ENCODE data around the gene LGR6.
A peak's percentile ranks its signal among the peaks of the same experiment; 100 is the strongest.

The LGR6 gene

GRCh38 chr1:202200112-202200548, 6.5 kb downstream of the LGR6 start:
- no peak for DNase-seq

DNA sequence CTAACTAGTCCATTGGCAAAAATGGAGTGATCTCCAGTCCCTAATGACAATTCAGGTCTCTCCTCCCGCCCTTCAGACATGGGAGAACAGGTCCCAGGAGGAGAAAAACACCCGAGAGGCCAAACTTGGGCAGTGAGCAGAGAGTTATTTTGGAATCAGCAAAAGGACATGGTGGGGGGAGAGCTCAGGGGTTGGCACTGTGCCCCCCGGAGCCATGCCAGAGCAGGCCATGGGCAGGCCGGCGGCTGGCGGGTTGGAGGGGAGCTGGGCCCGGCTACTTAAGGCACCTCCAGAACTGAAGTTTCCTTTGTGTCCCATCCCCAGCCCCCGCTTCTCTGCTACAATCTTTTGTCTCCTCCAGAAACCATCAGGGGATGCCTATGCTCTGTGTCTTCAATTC, 7.1 kb downstream of the LGR6 start:
- DNase-seq = no peak

GRCh38 chr1:202201266-202201665, 7.7 kb downstream of the LGR6 start:
- no peak for DNase-seq

GRCh38 chr1:202201971-202202370, 8.4 kb downstream of the LGR6 start:
- no peak for DNase-seq

DNA sequence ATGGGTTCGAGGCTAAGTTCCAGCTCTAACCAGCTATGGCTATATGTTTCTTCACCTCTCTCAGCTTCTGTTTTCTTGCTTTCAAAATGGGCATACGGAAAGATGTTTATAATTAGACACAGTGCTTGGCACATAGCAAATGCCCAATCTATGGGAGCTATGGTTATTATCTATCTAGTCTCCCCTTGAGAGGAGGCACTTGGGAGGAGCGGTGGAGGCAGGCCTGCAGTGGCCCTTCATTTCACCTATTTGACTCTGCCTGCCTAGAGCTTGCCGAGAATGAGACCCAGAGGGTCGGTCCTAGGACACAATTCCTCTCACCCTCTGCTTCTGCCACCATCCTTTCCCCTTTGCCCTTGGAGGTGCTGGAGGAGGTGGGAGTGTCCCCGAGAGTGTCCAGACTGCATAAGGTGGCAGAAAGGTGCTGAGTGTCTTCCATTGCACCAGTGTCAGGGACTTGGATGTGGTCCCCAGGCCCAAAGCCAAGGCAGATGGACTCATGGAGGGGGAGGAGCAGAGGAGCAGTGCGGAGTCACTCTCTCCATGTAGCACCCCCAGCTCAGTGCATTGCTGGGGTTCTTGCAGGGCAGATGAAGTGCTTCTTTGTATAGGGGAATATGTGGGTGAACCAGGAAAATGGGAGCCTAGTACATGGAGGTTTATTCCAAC, 9.0 kb downstream of the LGR6 start:
- no peak for DNase-seq

- no peak for DNase-seq
Measured at GRCh38 chr1:202203238-202204039, 9.8 kb downstream of the LGR6 start.

DNA sequence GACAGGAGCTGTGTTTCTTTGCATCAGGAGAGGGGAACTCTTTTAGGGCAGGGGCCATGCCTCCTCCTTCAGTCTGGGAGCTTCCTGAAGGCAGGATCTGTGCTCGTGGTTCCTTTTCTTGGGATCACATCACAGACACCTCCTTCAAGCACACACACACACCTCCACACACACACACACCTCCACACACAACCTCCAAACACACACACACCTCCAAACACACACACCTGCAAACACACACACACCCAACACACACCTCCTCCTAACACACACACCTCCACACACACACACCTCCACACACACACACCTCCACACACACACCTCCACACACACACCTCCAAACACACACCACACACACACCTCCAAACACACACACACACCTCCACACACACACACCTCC, 10.5 kb downstream of the LGR6 start:
- no peak for DNase-seq

GRCh38 chr1:202205523-202206190, 12.1 kb downstream of the LGR6 start:
- peak; percentile 33 for DNase-seq

DNA sequence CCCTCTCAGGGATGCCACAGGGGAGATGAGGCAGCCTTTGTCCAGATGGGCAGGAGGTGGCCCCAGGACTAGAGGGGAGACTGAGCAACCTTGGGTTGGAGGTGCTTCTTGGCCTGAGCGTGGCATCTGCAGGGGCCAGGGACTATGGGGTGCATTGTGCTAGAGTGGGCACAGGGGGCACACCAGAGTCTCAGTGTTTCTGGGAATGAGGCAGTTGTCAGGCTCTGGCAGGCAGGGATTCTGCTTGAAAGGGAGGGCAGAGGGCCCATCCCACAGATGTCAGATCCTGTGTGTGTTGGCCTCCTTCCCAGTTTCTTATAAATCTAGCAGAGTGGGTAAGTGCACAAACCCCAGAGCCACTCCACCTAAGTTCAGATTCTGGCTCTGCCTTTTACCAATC, 13.7 kb downstream of the LGR6 start:
- DNase-seq = no peak

GRCh38 chr1:202208351-202208857, 14.8 kb downstream of the LGR6 start:
- DNase-seq = no peak

DNA sequence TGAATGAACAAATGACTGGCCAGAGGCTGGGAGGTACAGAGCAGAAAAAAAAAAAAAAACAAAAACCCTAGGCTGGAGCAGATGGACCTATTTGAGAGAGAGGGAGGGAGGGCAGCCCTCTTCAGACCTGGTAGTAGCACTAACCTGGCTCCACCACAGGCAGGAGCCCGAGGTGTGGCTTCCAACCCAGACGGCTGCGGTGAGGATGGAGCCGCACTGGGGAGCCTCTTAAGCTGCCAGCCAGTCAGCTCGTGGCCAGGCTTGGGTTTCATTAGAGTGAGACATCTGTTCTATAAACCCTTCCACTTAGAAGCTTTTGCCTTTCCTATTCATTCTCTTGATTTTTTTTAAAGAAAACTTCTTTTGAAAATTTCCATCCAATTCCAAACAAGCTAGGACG, 16.8 kb downstream of the LGR6 start:
- DNase-seq = no peak

- no peak for DNase-seq
Measured at GRCh38 chr1:202210969-202211368, 17.4 kb downstream of the LGR6 start.

- no peak for DNase-seq
Measured at GRCh38 chr1:202212787-202213186, 19.2 kb downstream of the LGR6 start.

DNA sequence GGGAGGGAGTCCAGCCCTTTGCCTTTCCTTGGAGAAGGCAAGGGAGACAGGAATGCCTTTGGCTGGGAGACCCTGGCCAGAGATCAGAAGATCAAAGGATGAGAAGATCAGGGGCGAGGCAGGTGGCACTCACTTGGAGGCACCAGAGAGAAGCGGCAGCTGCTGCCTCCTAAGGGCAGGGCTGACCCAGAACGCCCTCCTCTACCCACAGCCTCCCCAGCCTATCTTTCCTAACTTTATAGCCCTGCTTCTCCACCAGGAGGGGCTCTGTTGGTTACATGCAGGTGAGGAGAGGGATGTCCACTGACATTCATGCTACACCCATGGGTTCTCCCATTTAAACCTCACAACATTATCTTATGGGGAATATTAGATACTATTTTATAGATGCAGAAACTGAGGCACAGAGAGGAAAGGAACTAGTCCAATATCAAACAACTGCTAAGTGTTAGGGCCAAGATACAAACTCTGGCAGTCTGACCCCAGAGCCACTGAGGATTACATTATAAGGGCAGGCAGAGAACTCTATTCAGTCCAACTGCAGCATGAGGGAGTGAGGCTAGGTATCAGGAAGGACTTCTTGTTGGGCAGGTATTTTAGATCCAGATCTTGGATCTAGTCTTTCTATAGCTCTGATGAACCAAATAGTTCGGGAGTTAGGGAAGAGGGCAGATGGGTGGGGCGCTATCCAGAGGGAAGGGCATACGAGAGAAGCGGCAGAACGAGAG, 19.9 kb downstream of the LGR6 start:
- DNase-seq = no peak

GRCh38 chr1:202214089-202214843, 20.7 kb downstream of the LGR6 start:
- DNase-seq = no peak

GRCh38 chr1:202215472-202216130, 22.0 kb downstream of the LGR6 start:
- no peak for DNase-seq

DNA sequence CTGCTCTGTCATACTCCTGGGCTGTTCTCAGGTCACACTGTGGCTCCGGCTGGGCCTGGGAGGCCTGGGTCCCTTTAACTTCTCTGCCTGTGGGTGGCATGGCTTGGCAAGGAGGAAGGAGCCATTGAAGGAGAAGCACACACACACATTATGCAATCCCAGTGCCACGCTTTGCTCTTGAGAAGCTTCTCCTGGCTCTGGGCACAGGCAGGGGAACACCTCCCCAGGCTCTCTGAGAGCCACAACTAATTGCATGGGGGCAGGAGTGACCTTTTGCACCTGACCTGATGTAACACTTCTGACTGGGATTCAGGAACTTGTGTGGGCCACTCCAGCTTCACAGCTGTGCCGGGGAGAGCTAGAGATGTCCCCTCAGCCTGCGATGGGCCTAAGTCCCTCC, 23.1 kb downstream of the LGR6 start:
- DNase-seq = peak; percentile 10

DNA sequence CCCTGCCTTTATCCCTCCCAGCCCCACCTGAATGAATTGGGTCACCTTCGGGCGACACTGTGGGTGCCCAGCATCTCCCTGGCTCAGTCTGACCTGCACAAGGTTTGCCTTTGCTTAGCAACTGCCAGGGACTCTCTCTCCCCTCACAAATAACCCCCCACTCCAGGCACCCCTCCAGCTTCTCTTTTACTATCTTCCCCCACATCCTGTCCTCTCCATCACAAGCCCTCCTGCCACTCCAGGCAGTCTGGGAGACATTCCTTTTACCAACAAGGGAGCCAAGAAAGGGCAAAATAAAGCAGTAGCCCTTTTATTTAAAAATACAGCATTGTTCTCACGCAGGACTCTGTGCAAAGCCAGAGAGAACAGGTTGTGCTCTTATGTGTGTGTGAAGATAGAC, 23.9 kb downstream of the LGR6 start:
- no peak for DNase-seq

- no peak for DNase-seq
Measured at GRCh38 chr1:202217951-202218350, 24.4 kb downstream of the LGR6 start.

DNA sequence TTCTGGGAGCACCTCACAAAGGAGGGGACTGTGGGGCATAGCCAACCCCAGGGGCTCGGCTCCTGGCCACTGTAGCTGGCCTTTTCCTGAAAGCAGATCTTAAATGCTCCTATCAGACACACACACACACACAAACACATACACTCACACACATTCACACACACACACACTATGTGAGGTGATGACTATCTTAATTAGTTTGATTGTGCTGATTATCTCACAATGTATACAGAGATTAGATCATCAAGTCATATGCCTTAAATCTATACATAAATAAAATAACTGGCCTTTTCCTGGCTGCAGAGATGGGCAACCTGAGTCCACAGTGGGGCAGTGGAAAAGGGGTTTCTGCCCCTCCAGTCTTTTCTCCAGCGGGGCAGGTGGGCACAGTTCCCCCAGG, 27.1 kb downstream of the LGR6 start:
- no peak for DNase-seq
